HG02763 (cell line): ENCODE measurements around the gene RFX1.

ENCODE experiments used
- ATAC-seq: cut with Tn5 transposase; IDR thresholded peaks from one replicate; pipeline ENCODE4 v1.9.1; 2021; ENCODE audit warnings: mild to moderate bottlenecking, moderate library complexity; ENCODE audit not compliant: unreplicated experiment

The RFX1 gene

GRCh38 chr19:13961826-13962698, 44.1 kb downstream of the RFX1 start:
- no peak for ATAC-seq

GRCh38 chr19:13960863-13961784, 45.0 kb downstream of the RFX1 start:
- no peak for ATAC-seq

GRCh38 chr19:13959962-13960862, 45.9 kb downstream of the RFX1 start:
- ATAC-seq = no peak

- no peak for ATAC-seq
Observed at GRCh38 chr19:13959141-13959961, 46.8 kb downstream of the RFX1 start.

GRCh38 chr19:13958043-13958442, 48.1 kb downstream of the RFX1 start:
- no peak for ATAC-seq

- ATAC-seq = no peak
Observed at GRCh38 chr19:13957051-13957450, 49.1 kb downstream of the RFX1 start.

GRCh38 chr19:13956365-13956744, 49.8 kb downstream of the RFX1 start:
- ATAC-seq = no peak

GRCh38 chr19:13955662-13956364, 50.3 kb downstream of the RFX1 start:
- ATAC-seq = no peak

GRCh38 chr19:13954185-13954584, 51.9 kb downstream of the RFX1 start:
- no peak for ATAC-seq

GRCh38 chr19:13952931-13953531, 53.1 kb downstream of the RFX1 start:
- ATAC-seq = no peak

- ATAC-seq = peak; percentile 97
Observed at GRCh38 chr19:13952154-13952930, 53.8 kb downstream of the RFX1 start, which contains the start of gene DCAF15. Gene DCAF15, plus strand, starts transcription at chr19:13952509. Its CDS starts 4 bp downstream, at chr19:13952513.

GRCh38 chr19:13951799-13952153, 54.3 kb downstream of the RFX1 start:
- ATAC-seq = no peak

- ATAC-seq = no peak
Observed at GRCh38 chr19:13951043-13951442, 55.1 kb downstream of the RFX1 start.

GRCh38 chr19:13946414-13946813, 59.7 kb downstream of the RFX1 start:
- no peak for ATAC-seq

- no peak for ATAC-seq
Observed at GRCh38 chr19:13942023-13942684, 64.0 kb downstream of the RFX1 start.

- no peak for ATAC-seq
Observed at GRCh38 chr19:13938301-13939064, 67.6 kb downstream of the RFX1 start, which contains the start of gene PODNL1. Gene PODNL1, minus strand, starts transcription at chr19:13938417. Its CDS starts 236 bp downstream, at chr19:13938181.
